Midbrain (tissue), 1 donor: ENCODE results near the gene HELZ.
"Not testable (repeated sequence)": the region's sequence is repeated elsewhere in the genome, so short reads cannot be mapped to it uniquely, and the experiment has no call there.

Experiments used
- DNase-seq: peaks from one replicate; lab custom pipeline; 2025; lab: John Stamatoyannopoulos, UW

The HELZ gene

DNA sequence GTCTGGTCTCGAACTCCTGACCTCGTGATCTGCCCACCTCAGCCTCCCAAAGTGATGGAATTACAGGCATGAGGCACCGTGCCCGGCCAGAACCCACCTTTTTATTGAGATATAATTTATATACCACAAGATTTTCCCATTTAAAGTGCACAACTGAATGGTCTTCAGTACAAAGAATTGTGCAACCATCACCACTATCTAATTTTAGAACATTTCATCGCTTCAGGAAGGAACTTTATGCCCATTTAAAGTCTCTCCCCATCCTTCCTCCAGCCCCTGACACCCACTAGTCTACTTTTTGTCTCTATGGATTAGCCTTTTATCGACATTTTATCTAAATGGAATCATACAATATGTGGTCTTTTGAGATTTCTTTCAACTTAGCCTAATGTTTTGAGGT, 25.4 kb upstream of the HELZ start:
- no peak for DNase-seq

DNA sequence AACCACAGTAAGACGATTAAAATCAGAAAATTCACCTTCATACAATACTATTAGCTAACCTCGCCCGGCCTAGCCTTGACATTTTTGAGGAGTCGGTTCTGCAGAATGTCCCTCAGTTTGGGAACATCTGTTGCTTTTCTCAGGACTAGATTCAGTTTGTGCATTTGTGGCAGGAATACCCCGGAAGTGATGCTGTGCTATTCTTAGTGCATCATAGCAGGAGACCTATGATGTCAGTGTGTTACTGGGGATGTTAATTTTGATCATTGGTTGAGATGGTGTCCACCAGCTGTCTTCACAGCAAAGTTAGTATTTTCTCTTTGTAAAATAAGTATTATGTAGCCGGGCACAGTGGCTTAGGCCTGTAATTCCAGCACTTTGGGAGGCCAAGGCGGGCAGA, 21.5 kb upstream of the HELZ start:
- DNase-seq = no peak

GRCh38 chr17:67265436-67266019, 20.5 kb upstream of the HELZ start:
- no peak for DNase-seq

- DNase-seq = no peak
These were observed 17.6 kb upstream of the HELZ start for GRCh38 chr17:67262435-67263117.

DNA sequence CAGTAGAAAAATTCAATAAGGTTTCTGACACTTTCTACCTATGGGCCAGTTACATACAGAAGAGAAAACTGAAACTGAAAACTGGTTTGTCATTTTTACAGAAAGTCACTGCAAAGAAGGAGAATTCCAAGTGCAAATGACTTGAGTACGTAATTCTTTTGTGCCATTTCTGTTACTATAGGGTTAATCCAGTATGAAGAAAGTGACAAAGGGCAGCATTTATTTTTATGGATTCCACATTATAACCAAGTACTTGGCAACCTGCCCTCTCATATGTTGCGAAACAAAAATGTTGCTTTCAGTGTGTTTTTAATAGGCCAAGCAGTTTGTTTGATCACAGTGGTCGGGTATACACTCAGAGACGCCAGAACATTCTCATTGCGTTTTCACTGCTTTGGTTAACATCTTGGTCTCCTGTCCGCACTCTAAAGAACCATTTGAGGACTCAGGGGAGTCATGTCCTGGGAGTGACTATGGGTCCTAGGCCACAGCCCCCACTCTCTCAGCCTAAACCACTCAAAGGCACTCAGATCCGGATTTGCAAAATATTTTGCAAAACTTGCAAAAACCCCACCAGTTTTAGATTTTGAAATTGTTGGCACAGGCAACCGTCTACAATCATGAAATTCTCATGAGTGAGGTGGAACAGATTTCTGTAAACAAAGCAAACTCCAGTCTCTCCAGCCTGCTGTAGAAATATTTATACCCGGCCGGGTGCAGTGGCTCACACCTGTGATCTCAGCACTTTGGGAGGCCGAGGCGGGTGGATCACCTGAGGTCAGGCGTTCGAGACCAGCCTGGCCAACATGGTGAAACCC, 15.4 kb upstream of the HELZ start:
- no peak for DNase-seq

GRCh38 chr17:67258821-67259468, 13.9 kb upstream of the HELZ start:
- no peak for DNase-seq

DNA sequence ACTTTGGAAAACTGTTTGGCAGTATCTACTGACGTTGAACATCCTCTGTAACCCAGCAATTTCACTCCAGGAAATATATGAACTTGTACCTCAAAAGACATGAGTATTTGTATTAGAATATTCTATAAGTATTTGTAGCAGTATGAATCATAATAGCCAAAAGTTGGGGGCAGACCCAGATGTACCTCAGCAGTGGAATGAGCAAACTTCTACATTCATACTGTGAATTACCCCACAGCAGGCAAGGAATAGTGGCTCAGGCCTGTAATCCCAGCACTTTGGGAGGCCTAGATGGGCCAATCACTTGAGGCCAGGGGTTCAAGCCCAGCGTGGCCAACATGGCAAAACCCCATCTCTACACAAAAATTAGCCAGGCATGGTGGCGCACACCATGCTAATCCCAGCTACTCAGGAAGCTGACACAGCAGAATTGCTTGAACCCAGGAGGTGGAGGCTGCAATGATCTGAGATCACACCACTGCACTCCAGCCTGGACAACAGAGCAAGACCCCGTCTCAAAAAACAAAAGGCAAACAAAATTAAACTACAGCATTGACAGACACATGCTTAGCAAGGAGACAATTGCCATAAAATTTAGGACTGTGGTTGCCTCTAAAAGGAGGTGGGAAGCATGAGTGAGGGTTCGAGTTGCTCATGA, 11.2 kb upstream of the HELZ start:
- DNase-seq = no peak

DNA sequence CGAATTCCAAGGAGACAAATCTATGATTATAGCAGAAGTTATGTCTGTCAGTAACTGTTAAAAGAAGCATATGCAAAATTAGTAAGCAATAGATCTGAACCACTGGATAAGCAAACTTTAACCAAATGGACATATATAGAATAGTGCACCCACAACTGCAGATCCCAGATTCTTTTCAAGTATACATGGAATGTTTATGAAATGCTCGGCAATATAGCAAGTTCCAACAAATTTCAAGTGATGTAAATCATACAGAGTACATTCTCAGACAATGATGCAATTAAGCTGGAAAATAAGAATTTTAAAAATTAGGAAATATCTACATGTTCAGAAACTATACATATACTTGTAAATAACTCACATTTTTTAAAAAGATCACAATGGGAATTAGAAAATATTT, 8.4 kb upstream of the HELZ start:
- no peak for DNase-seq

DNA sequence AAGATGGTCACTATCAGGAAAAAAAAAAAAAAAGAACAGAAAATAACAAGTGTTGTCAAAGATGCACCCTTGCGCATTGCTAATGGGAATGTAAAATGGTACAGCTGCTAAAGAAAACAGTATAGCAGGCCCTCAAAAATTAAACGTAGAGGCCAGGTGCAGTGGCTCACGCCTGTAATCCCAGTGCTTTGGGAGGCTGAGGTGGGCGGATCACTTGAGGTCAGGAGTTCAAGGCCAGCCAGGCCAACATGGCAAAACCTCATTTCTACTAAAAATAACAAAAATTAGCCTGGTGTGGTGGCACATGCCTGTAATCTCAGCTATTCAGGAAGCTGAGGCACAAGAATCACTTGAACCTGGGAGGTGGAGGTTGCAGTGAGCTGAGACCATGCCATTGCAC, 6.6 kb upstream of the HELZ start:
- DNase-seq = not testable (repeated sequence)

- DNase-seq = no peak
These were observed 3.3 kb upstream of the HELZ start for GRCh38 chr17:67248291-67248690.

DNA sequence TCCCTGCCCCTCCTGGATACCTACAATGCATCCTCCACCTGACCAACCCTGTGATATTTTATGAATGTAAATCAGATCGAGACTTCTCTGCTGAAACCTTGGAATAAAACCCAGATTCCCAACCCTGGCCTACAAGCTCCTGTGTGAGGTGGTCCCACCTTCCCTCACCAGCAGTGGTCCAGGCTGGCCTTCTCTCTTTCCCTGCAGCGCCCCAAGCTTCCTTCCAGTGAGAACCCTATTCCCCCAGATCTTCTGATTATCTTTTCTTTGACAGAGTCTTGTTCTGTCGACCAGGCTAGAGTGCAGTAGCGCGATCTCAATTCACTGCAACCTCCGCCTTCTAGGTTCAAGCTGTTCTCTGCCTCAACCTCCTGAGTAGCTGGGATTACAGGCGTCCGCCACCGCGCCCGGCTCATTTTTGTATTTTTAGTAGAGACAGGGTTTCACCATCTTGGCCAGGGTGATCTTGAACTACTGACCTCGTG, 2.5 kb upstream of the HELZ start:
- DNase-seq = no peak

GRCh38 chr17:67246653-67247415, 1.8 kb upstream of the HELZ start:
- no peak for DNase-seq

GRCh38 chr17:67246403-67246652, 1.3 kb upstream of the HELZ start:
- no peak for DNase-seq

- no peak for DNase-seq
These were observed 852 bp upstream of the HELZ start for GRCh38 chr17:67245694-67246402.

GRCh38 chr17:67244431-67245072, 444 bp downstream of the HELZ start:
- DNase-seq = no peak

DNA sequence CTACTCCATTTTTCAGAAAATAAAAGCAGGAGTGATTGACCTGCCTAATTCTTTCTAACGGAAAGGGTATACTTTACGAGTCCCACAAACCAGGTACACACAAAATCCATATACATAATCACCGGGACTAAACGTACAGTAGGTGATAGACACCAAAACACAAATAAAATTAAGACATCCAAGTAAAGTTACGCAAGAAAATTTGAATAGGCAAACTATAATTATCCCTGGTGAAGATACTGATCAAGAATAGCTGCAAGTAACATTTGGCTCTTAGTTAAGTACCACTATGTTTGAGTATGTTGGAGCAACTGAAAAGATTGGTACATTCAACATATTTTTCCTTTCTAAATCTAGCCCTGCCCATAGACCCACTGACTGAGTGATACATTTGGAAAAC, 1.7 kb downstream of the HELZ start:
- no peak for DNase-seq

DNA sequence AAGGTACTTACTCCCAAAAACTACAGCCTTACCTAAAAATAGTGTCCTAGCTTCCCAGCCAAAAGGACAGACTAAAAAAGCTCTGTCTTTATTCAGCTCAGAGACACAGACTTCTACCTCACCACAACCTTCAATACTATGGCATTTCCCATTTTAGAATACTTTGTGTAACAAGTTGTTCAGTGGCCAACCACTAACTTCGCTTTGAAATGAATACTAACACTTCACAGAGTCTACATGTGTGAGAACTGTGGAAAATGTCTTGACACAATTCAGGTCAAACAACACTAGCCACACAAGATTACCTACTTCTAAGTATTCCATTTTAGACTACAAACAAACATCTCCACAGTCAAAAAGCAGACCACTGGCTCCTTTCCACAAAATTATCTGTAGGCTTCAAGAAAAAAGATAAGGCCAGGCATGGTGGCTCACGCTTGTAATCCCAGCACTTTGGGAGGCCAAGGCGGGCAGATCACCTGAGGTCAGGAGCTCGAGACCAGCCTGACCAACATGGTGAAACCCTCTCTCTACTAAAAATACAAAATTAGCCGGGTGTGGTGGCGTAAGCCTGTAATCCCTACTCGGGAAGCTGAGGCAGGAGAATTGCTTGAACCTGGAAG, 3.2 kb downstream of the HELZ start:
- no peak for DNase-seq

DNA sequence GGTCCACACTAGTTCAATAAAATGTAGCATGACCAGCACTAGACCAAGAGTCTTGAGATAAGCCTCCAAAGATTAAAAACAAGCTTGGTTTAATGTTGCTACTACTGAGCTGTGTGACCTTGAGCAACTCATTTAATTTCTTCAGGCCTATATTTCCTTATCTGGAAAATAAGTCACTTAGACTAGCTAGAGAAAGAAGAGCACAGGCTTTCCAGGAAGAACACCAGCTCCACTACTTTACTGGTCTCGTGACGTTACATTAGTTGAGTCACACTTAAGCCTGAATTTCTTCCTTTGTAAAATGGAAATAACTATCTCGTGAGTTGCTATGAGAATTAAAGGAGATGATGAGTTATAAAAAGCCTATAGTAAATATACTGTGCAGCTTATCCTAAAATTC, 5.4 kb downstream of the HELZ start:
- DNase-seq = no peak

- DNase-seq = no peak
These were observed 6.0 kb downstream of the HELZ start for GRCh38 chr17:67238991-67239390.

DNA sequence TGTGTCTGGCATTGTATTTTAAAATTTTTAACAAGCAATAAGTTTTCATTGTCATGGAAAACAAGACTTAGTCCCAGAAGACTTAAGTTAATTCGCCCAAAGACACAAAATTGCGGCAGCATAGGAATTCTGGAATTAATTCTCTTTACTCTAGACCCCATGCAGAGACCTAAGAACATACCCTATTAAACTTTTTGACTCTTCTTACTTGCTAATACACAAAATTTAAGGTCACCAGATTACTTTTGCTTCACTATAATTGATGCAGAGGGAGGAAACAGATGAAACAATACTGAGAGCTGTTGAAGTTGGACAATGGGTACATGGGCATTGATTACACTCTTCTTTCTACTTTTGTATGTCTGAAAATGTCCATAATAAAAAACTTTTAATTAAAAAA, 12.6 kb downstream of the HELZ start:
- DNase-seq = no peak
